RPMI8226 (cell line): Measurements from ENCODE around the gene RNF217.
"Not testable (repeated sequence)": the region's sequence is repeated elsewhere in the genome, so short reads cannot be mapped to it uniquely, and the experiment has no call there.

ENCODE experiments used
- DNase-seq: peaks from one replicate; pipeline ENCODE4 v3.0.0-alpha.2; 2015

RNF217 gene

DNA sequence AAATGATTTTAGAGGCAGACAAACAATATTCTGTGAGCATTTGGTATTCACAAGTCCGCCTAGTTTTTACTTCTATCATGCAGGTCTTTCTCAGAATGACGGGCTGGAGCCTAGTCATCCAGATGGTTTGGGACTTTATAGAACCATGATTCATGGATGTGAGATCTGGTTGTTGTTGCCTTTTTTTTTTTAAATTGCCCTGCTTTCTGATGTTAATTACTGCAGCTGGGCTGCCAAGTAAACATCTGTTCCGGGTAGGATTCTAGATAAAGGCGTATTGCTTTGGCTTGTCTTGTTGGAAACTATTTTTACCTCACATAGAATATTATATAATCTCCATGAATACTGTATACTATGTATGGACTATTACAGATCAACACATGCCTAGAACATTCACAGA is 58.1 kb downstream of the RNF217 start:
- no peak for DNase-seq

DNA sequence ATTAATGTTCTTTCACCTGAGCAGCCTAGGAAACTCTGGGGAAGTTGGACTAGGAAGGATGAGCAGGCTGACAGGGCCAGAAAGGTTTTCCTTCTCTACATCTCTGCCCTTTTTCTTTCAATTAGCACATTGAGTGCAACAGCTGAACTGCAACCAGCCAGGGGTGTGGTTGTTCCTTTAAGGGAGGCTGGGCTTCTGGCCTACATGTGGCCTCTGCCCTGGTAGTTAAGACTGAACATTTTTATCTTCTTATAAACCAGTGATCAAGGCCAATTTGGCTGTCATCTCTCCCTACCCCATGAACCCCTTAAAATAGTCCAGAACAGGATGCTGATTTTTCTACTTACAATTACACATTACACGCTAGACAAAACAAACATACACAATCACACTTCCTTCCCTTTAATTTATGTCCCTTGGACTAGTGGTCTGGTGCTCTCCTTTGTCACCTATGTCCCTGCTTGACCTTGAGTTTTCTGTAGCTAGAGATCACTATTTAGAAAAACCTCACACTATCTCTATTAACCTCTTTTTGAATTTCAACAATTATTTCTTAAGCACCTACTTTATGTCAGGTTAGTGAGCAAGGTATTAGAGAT is 60.3 kb downstream of the RNF217 start:
- no peak for DNase-seq

DNA sequence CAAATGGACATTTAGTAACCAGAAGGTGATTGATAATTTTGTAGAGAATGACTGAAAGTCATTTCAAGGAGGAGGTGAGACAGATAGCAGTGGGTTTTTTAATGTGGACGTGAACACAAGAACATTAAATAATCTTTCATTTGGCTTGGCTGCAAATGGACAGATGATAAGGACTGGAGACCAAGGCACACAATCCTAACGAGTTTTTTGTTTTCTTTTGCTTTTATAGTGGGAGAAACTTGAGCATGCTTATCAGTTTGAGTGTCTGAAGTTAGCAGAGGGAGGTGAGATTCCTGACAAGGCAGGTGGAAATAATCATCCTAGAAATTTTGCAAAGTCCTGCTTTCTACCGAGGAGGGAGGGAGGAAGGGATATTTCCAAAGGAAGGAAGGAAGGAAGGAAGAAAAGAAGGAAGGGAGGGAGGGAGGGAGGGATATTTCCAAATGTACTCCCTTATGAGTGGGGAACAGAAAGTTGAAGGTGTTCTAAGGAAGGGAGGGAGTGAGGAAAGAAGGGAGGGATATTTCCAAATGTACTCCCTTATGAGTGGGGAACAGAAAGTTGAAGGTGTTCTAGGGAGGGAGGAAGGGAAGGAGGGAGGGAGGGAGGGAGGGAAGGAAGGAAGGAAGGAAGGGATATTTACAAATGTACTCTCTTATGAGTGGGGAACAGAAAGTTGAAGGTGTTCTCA is 63.1 kb downstream of the RNF217 start:
- no peak for DNase-seq

DNA sequence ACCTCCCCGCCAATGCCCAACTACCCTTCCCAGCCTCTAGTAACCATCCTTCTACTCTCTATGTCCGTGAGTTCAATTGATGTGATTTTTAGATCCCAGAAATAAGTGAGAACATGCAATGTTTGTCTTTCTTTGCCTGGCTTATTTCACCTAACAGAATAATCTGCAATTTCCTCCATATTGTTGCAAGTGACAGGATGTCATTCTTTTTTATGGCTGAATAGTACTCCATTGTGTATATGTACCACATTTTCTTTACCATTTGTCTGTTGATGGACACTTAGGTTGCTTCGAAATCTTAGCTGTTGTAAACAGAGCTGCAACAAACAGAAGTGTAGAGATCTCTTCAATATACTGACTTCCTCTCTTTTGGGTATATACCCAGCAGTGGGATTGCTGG is 65.0 kb downstream of the RNF217 start:
- no peak for DNase-seq

DNA sequence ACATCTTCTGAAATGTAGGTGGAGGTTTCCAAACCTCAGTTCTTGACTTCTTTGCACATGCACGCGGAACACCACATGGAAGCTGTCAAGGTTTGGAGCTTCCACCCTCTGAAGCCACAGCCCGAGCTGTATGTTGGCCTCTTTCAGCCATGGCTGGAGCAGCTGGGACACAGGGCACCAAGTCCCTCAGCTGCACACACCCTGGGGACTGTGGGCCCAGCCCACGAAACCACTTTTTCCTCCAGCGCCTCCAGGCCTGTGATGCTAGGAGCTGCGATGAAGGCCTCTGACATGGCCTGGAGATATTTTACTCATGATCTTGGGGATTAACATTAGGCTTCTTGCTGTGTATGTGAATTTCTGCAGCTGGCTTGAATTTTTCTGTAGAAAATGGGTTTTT is 68.7 kb downstream of the RNF217 start:
- DNase-seq: no peak

DNA sequence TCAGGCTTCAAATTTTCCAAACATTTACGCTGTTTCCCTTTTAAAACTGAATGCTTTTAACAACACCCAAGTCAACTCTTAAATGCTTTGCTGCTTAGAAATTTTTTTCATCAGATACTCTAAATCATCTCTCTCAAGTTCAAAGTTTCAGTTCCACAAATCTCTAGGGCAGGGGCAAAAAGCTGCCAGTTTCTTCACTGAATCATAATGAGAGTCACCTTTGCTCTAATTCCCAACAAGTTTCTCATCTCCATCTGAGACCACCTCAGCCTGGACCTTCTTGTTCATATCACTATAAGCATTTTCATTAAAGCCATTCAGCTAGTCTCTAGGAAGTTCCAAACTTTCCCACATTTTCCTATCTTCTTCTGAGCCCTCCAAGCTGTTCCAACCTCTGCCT is 69.1 kb downstream of the RNF217 start:
- DNase-seq: no peak

DNA sequence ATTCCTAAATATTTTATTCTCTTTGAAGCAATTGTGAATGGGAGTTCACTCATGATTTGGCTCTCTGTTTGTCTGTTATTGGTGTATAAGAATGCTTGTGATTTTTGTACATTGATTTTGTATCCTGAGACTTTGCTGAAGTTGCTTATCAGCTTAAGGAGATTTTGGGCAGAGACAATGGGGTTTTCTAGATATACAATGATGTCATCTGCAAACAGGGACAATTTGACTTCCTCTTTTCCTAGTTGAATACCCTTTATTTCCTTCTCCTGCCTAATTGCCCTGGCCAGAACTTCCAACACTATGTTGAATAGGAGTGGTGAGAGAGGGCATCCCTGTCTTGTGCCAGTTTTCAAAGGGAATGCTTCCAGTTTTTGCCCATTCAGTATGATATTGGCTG is 72.7 kb downstream of the RNF217 start:
- DNase-seq: not testable (repeated sequence)

DNA sequence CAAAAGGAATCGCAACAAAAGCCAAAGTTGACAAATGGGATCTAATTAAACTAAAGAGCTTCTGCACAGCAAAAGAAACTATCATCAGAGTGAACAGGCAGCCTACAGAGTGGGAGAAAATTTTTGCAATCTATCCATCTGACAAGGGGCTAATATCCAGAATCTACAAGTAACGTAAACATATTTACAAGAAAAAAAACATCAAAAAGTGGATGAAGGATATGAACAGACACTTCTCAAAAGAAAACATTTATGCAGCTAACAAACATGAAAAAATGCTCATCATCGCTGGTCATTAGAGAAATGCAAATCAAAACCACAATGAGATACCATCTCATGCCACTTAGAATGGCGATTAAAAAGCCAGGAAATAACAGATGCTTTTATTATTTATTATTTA is 74.2 kb downstream of the RNF217 start:
- DNase-seq: not testable (repeated sequence)

DNA sequence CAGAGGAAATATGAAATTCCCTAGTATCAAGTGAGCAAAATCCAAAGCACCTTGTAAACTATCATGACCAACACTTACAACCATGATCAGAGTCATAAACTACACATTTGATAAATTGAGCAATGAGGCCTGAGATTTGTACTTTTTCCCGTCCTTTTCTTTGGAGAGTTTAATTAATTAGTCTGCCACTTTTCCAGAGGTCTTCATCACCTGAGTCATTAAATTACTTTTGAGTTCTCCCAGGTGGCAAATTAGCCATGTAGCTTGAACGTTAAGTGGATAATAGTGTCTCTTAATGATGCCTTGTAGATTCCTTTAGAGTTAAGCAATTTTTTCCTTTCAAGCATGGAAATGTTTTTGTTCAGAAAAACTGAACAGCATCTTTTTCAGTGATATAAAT is 75.6 kb downstream of the RNF217 start:
- no peak for DNase-seq

DNA sequence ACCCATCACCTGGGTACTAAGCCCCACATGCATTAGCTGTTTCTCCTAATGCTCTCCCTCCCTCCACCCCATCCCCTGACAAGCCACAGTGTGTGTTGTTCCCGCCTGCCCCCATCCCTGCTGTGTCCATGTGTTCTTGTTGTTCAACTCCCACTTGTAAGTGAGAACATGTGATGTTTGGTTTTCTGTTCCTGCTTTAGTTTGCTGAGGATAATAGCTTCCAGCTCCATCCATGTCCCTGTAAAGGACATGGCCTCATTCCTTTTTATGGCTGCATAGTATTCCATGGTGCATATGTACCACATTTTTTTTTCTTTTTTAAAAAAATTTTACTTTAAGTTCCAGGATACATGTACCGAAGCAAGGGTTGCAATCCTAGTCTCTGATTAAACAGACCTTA is 76.7 kb downstream of the RNF217 start:
- DNase-seq: no peak

DNA sequence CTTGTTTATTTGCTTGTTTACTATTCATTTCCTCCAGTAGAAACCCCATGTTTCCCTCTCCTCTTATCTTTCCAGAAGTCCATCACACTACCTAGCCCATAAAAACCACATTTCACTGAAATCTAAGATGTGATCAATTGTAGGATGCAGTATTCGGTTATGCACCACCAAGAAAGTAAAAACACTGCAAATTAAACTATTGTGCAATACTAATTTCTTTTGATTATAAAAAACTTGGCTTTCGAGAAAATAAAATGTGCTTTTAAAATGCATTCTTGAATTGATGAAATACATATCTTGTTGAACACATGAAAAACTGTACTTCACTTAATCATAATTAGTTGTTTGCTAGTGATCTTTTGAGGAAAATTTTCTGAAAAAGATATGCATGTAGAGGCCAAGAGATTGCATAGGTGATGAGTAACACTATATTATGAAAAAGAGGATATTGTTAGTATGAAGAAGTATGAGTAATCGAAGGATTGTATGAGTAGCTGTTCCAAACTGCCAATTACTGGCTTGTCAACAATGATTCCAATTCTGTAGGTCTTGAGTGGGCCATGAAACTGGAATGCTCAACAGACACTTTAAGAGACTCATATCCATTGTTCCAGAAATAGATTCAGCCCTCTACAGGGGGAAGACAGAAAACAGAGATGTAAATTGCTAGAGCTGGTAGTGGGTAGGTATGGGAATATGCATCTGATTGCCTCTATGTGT is 79.7 kb downstream of the RNF217 start:
- no peak for DNase-seq

DNA sequence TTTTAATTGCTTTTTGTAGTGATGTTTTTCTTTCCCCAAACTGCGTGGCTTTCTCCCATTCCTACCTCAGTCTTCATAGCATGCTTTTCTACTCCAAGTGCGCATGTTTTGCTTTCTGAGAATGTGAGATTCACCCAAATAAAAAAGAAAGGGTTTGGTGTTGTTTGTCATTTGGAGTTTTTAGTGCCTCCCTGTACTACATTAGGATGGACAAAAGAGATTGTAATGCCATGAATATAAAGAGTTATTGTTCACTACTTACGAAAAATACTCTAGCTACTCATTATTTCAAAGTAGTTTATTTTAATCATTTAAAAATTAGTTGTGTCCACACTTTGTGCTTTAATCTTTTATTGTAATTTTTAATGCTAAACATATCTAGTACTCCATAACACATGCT is 81.8 kb downstream of the RNF217 start:
- no peak for DNase-seq

DNA sequence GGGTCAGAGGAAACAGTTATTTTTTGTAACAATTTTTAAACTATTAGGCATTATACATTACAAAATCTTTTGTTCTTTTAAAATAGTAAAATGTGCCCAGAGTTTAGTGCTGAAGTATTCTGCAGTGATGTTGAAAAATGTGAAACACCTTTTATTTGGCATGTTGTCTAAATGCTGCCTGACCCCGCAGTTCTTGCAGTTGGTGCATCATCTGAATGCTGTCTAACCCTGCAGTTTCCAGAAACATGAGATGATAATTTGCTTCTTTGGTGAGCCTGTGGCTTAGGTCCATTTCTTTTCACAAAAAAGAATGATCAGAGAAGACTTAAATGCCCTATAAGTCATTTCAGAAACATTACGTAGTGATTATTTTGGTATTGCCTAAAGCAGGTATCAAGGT is 82.4 kb downstream of the RNF217 start:
- no peak for DNase-seq

DNA sequence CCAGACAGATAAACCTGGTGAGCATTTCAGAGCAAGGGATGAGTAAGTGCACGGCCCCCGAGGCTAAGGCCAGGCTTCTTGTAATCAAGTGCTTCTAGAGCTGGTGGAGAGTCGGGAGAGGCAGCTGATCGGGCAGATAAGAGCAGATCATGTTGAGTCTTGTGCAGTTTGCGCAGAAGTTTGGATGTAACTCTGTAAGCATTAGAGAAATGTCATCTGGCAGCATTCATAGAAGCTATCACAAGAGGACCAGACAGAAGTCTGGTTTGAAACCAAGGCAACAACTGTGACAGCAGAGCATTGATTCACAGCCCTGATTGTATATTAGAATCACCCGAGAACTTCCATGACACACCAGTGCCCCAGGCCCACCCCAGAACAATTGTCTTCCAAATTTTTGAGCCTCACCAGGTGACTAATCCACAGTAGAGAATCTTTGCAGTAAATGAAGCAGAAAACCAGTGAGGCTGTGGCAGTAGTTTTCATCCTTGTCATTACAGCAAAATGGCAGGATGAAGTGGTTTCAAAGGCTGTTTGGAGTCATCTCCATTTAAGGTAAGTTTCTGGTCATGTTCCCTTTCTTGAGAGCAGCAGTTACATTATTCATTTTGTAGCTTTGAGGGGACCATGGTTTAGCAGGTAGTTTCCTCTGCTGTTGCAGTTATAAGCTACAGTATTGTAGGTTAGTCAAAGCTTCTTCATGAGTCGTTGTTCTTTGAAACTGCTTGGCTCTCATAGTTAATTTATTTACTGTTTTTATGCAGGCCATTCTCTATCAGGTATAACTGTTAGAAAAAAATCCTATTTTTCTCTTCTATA is 84.1 kb downstream of the RNF217 start:
- DNase-seq: no peak

DNA sequence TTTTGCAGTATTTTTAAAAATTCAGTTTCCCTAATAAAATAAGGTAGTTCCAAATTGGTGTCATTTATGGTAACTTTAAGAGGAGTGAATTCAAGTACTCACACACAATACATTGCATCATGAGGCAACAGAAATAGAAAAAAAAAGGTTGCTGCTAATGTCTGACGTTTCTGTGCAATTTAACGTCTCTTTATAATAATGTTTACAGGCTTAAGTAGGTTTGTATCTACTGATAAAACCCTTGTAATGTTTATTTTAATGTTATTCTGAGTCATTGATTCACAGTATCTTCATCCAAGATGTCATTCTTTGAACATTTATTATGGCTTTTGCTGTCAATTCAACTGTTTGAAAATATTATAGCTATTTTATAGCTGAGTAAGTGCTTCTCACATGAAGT is 86.0 kb downstream of the RNF217 start:
- no peak for DNase-seq

DNA sequence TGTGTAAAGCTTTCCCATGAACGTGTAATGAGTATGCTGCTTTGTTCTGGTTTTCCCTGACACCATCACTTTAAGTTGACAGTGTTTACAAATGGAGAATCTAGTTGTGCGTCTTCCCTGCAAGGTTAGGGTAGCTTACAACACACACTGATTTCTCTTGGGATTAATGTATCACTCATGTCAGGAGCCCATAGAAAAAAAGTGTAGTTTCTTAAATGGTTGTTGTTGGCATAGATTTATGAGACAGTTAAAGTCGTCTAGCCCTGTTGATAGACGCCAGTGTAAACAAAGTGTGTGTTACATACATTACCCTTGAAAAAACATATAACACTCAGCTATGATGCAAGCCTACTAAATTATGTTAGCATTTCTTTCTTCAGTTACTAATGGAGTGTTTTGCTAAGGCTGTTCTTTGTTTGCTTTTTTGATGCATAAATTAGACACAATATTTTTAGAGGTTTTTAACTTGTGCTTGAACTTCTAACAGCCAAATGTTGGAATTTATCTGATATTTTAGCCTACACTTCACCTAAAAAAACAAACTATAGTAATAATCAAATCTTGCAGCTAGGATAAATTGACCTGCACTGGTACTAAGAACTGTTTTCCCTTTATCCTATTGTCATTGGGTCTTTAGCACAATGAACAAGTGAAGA is 88.6 kb downstream of the RNF217 start:
- no peak for DNase-seq

DNA sequence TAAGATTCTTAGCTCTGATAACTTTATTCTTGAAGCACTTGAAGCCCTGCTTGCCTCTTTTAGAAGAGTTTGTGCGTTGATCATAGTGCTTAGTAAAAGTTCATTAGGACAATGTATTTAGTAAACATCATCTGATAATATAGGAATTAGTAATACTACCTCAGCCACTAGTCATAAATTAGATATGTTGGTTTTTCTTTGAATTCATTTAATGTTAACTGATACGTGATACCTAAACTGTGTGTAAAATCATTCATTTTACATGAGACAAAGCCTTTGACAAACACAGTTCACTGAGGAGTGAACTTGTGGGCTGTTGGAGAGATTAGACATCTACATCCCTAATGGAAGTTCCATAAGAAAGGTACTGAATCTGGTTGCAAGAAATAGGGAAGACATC is 91.6 kb downstream of the RNF217 start:
- no peak for DNase-seq

DNA sequence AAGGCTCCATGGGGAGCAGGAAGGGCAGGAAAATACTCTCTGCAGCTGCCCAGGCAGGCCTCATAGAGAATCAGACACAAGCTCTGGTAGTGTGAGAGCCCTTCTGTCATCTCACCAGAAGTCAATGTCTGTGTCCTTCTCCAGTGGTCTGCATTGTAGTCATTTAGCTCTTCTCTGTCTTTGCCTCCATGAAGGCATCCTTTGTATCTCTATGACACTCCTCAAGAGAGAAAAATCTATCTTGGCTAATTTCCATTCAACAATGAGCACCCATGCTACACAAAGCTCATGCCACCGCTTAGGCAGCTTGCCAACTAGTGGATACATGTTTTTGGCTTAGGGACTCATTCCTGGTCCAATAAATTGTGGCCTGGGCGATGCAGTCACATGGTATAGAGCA is 92.1 kb downstream of the RNF217 start:
- no peak for DNase-seq

DNA sequence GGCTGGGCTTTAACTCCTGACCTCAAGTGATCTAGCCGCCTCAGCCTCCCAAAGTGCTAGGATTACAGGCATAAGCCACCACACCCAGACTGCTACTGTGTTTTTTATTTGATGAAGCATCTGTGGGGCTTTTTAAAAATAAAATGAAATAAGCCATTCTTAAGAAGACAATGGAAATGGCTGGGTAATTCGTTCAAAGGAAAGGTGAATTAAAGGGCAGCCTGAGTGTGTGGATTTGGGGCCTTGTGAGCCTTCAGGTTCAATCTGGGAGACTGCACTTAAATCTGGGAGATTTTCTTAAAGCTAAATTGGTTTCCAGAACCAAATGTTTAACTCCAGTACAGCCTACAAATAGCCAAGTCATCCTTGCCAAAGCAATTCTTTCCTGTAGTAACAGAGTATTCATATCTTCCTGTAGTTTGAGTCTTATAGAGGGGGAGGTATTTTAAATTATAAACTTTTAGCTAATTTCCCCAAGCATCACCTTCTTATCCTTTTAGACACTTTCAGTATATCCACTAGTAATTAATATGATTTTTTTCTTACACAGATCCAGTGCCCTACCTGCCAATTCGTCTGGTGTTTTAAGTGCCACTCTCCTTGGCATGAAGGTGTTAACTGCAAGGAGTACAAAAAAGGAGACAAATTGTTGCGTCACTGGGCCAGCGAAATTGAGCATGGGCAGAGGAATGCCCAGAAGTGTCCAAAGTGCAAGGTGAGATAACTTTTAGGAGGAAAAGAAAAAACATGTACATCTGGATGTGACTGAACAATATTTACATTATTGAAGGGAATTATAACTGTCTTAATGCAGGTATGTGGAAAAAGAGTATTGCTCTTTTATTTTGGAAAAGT is 95.4 kb downstream of the RNF217 start:
- DNase-seq: no peak

DNA sequence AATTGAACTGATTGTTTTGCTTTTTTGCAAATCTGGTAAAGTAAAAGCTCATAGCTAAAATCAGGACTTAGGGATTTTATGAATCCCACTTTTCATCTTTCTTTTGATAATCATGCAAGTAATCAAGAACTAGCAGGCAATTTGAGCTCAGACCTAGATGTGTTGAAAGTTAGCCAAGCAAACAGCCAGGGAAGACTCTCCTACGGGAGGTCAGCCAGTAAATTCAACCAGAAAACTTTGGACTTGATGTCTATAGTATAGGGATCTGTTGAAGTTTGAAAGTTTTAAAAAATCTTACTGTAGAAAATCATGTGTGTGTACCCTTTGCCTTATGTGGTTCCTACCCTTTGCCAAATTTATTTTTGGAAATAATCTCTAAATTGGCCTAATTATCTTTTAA is 96.3 kb downstream of the RNF217 start:
- no peak for DNase-seq

DNA sequence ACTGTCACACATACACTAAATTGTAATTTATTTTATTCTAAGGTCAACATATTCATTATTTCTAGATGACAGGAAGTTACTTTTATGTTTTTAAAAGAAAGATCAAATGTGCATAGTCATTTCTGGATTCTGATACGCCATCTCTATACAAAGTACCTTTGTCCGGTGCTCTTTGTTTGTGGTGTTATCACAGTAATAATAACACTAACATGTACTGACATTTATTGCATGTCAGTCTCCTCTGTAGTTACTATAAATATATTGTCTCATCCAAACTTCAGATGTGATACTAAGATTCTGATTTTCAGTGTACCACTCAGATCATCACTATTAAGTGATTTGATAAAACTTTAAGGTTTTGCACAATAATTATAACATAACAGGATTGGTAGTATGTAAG is 101.1 kb downstream of the RNF217 start:
- no peak for DNase-seq

DNA sequence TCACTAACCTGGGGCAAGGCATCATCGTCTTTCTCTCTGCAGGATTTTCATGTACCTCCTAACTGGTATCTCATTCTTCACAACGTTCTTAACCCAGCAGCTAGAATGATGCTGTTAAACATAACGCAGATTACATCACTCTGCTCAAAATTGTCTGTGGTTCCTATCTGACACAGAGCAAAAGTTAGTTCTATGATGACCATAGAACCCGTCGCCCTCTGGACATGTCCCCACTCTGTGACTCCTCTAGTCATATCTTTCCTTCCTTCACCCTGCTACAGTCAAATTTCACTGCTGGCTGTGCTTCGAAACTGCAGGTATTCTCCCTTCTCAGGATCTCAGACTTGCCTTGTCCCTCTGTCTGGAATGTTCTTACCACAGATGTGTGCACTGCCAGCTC is 103.9 kb downstream of the RNF217 start:
- no peak for DNase-seq
